ENCODE results near the gene SRSF2.
"Not testable (repeated sequence)": the region's sequence is repeated elsewhere in the genome, so short reads cannot be mapped to it uniquely, and the experiment has no call there.

The SRSF2 gene

DNA sequence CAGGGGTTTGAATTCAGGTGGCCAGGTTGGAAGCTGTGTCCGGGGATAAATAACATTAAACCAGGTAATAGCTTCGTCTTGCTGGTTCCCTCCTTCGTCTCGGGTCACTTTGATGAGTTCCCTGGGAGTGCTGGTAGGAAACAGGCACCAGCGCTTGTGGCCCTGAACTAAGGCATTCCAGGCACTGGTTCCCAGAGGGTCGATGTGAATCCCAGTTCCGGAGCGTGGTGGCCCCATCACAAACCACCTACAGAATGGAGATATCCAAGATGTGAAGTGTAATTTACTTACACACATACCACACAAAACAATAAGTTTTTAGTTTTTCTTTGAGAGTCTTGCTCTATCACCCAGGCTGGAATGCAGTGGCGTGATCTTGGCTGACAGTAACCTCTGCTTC, 13.3 kb downstream of the SRSF2 start:
- DNase-seq (ENCODE audit: low read depth): no peak
- TF ChIP-seq, protein P1, sequence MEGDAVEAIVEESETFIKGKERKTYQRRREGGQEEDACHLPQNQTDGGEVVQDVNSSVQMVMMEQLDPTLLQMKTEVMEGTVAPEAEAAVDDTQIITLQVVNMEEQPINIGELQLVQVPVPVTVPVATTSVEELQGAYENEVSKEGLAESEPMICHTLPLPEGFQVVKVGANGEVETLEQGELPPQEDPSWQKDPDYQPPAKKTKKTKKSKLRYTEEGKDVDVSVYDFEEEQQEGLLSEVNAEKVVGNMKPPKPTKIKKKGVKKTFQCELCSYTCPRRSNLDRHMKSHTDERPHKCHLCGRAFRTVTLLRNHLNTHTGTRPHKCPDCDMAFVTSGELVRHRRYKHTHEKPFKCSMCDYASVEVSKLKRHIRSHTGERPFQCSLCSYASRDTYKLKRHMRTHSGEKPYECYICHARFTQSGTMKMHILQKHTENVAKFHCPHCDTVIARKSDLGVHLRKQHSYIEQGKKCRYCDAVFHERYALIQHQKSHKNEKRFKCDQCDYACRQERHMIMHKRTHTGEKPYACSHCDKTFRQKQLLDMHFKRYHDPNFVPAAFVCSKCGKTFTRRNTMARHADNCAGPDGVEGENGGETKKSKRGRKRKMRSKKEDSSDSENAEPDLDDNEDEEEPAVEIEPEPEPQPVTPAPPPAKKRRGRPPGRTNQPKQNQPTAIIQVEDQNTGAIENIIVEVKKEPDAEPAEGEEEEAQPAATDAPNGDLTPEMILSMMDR (IDR thresholded peaks at IDR 0.05; ENCODE audit: control insufficient read depth, extremely low read depth, insufficient read depth): no peak
- H3K4me3 ChIP-seq (ENCODE audit: low read depth, low read length): no peak overlapping the region

- not testable (repeated sequence) for H3K4me3 ChIP-seq (ENCODE audit: low read depth, low read length); DNase-seq (ENCODE audit: low read depth)
These were observed 14.2 kb downstream of the SRSF2 start for GRCh38 chr17:76722977-76723376.

DNA sequence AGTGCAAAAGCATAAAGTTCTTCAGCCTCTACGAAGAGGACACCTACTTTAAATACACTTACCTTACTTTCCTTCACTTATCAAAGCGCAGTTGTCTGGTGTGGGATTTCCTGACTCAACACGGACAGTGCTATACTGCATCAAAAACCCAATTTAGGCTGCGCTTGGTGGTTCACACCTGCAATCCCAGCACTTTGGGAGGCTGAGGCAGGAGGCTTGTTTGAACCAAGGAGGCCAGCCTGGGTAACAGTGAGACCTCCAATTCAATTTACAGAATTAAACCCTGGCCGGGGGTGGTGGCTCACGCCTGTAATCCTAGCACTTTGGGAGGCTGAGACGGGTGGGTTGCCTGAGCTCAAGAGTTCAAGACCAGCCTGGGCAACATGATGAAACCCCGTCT, 14.9 kb downstream of the SRSF2 start:
- DNase-seq (ENCODE audit: low read depth): no peak
- TF ChIP-seq, protein P1 (IDR thresholded peaks at IDR 0.05; ENCODE audit: control insufficient read depth, extremely low read depth, insufficient read depth): no peak
- H3K4me3 ChIP-seq (ENCODE audit: low read depth, low read length): no peak overlapping the region

DNA sequence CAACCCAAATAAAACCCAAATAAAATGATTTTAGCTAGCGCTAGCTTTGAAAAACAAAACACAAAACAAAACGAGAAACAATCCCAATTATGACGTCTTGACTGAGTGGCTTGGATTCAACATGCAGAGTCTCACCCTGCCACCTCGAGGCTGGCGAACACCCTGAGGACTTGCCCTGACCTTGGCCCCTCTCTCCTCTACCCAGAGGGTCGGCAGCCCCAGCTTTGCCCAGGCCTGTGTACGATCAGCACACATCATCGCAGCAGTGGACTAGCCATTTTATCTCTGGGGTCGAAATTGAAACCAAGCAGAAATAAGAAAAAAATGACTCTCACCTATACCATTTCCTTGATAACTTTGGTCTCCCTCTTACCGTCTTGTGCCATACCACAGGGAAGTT, 15.7 kb downstream of the SRSF2 start:
- TF ChIP-seq, protein P1 (IDR thresholded peaks at IDR 0.05; ENCODE audit: control insufficient read depth, extremely low read depth, insufficient read depth): no peak
- no peak overlapping the region for H3K4me3 ChIP-seq (ENCODE audit: low read depth, low read length)
- no peak for DNase-seq (ENCODE audit: low read depth)

DNA sequence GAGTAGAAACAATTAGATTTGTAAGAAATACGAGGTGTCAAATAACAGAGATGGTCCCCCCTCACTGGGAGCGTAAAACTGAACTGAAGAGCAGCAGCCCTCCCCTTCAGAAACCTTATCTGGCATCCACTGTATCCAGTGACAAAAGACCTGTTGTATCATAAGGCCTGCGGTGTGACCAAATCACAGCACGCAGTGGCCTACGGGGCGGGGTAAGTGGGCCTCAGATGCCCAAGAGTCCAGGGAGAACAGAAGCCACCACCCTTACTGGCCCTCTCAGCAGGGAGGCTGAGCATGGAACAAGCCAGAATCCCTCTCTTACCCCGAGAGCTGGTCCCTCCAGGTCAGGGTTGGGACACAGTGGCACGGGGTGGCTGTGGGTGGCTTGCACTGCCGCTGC, 16.2 kb downstream of the SRSF2 start:
- no peak overlapping the region for H3K4me3 ChIP-seq (ENCODE audit: low read depth, low read length)
- DNase-seq (ENCODE audit: low read depth): no peak
- TF ChIP-seq, protein P1 (IDR thresholded peaks at IDR 0.05; ENCODE audit: control insufficient read depth, extremely low read depth, insufficient read depth): no peak

DNA sequence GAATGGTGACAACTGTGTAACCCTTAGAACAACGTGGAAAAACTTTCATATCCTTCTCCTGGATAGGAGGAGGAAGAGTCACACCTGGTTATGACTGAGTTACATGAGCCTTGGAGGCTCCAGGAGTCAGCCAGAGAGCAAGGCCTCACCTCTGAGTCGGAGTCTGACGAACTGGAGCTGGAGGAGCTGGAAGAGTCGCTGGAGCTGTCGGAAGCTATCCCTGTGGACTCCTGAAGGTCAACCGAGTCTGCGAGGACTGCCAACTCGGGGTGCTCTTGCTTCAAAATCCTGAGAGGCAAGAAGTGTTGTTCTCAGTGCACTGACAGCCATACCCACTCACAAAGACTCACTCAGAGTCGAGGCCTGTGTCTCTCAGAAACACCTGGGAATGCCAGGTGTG, 16.9 kb downstream of the SRSF2 start:
- no peak for DNase-seq (ENCODE audit: low read depth)
- no peak overlapping the region for H3K4me3 ChIP-seq (ENCODE audit: low read depth, low read length)
- TF ChIP-seq, protein P1 (IDR thresholded peaks at IDR 0.05; ENCODE audit: control insufficient read depth, extremely low read depth, insufficient read depth): no peak

DNA sequence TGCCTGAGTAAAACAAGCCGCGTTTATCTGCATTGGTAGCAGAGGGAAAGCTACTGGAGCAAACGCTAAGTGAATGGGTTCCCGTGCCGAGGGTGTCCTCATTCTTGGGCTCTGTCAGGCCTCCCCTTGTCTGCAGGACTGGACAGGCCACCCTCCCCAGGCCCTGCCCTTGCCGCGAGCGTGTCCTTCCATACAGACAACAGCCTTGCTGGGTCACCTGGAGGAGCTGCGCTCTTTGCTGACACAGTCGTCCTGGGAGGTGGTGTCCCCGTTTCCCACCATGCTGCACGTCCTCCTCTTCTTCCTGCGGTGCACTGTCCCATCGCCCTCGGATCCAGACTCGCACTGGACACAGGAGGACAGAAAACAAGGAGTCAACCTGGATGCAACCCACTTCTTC, 18.6 kb downstream of the SRSF2 start:
- no peak overlapping the region for H3K4me3 ChIP-seq (ENCODE audit: low read depth, low read length)
- TF ChIP-seq, protein P1 (IDR thresholded peaks at IDR 0.05; ENCODE audit: control insufficient read depth, extremely low read depth, insufficient read depth): no peak
- no peak for DNase-seq (ENCODE audit: low read depth)

GRCh38 chr17:76716839-76717215, 20.3 kb downstream of the SRSF2 start:
- TF ChIP-seq, protein P1 (IDR thresholded peaks at IDR 0.05; ENCODE audit: control insufficient read depth, extremely low read depth, insufficient read depth): no peak
- DNase-seq (ENCODE audit: low read depth): no peak
- H3K4me3 ChIP-seq (ENCODE audit: low read depth, low read length): no peak overlapping the region
